ENCODE measurements around the gene STRN. TPM values are rescaled to one million over a fixed set of nuclear protein-coding genes. Genes with fewer than 3 reads are reported as not detected.
"Not testable (repeated sequence)": the region's sequence is repeated elsewhere in the genome, so short reads cannot be mapped to it uniquely, and the experiment has no call there.

STRN gene
- total RNA-seq, 2 donors from 2014 or later, result 15.0 to 32.3 TPM

- no peak overlapping the region for H3K4me3 ChIP-seq
- no peaks in the 10 kb centered on the region for H3K36me3 ChIP-seq
- intact Hi-C loops (cut with DNase I), result no loop called here
- no peak overlapping the region for H3K27ac ChIP-seq
- no peaks in the 10 kb centered on the region for H3K9me3 ChIP-seq
- TF ChIP-seq POLR2A (IDR thresholded peaks at IDR 0.05) (no peak), CTCF (IDR thresholded peaks at IDR 0.05) (no peak), POLR2AphosphoS5 (IDR thresholded peaks at IDR 0.05) (no peak)
- no peaks in the 10 kb centered on the region for H3K27me3 ChIP-seq (replicated peaks; ENCODE audit: insufficient read depth)
- 85% methylated on average over 6 of the region's 6 CpGs for WGBS
- H3K4me1 ChIP-seq (replicated peaks), result no peaks in the 10 kb centered on the region
- DNase-seq (ENCODE audit: low spot score), result no peak
These were observed 11.2 kb downstream of the STRN start for GRCh38 chr2:36954977-36955607.

GRCh38 chr2:36952748-36953197, 13.6 kb downstream of the STRN start:
- intact Hi-C loops (cut with DNase I), result no loop called here
- Histone ChIP-seq H3K4me1 (replicated peaks) (no peaks in the 10 kb centered on the region), H3K36me3 (no peaks in the 10 kb centered on the region), H3K27me3 (replicated peaks; ENCODE audit: insufficient read depth) (no peaks in the 10 kb centered on the region), H3K4me3 (no peak overlapping the region), H3K27ac (no peak overlapping the region), H3K9me3 (no peaks in the 10 kb centered on the region)
- 52% methylated on average over 3 of the region's 3 CpGs for WGBS
- DNase-seq (ENCODE audit: low spot score), result no peak
- TF ChIP-seq POLR2A (IDR thresholded peaks at IDR 0.05) (no peak), POLR2AphosphoS5 (IDR thresholded peaks at IDR 0.05) (no peak), CTCF (IDR thresholded peaks at IDR 0.05) (no peak)

GRCh38 chr2:36951574-36951973, 14.8 kb downstream of the STRN start:
- intact Hi-C loops (cut with DNase I), result no loop called here
- TF ChIP-seq POLR2A (IDR thresholded peaks at IDR 0.05), result no peak
- no peak for TF ChIP-seq POLR2AphosphoS5 (IDR thresholded peaks at IDR 0.05)
- TF ChIP-seq CTCF (IDR thresholded peaks at IDR 0.05), result no peak
- H3K4me1 ChIP-seq (replicated peaks), result no peaks in the 10 kb centered on the region
- H3K27me3 ChIP-seq (replicated peaks; ENCODE audit: insufficient read depth), result no peaks in the 10 kb centered on the region
- DNase-seq (ENCODE audit: low spot score), result no peak
- H3K27ac ChIP-seq, result no peak overlapping the region
- no peaks in the 10 kb centered on the region for H3K9me3 ChIP-seq
- H3K4me3 ChIP-seq, result no peak overlapping the region
- whole genome bisulfite sequencing, result 91% methylated on average over 7 of the region's 7 CpGs
- no peaks in the 10 kb centered on the region for H3K36me3 ChIP-seq

- TF ChIP-seq POLR2A (IDR thresholded peaks at IDR 0.05) (no peak), CTCF (IDR thresholded peaks at IDR 0.05) (no peak), POLR2AphosphoS5 (IDR thresholded peaks at IDR 0.05) (no peak)
- whole genome bisulfite sequencing, result 94% methylated on average over 2 of the region's 2 CpGs
- intact Hi-C loops (cut with DNase I), result no loop called here
- Histone ChIP-seq H3K4me3 (no peak overlapping the region), H3K27me3 (replicated peaks; ENCODE audit: insufficient read depth) (no peaks in the 10 kb centered on the region), H3K36me3 (no peaks in the 10 kb centered on the region), H3K27ac (no peak overlapping the region), H3K4me1 (replicated peaks) (no peaks in the 10 kb centered on the region), H3K9me3 (no peaks in the 10 kb centered on the region)
- no peak for DNase-seq (ENCODE audit: low spot score)
These were observed 15.3 kb downstream of the STRN start for GRCh38 chr2:36951027-36951518.

GRCh38 chr2:36949845-36950244, 16.5 kb downstream of the STRN start:
- Histone ChIP-seq H3K4me1 (replicated peaks) (no peaks in the 10 kb centered on the region), H3K4me3 (no peak overlapping the region), H3K36me3 (no peaks in the 10 kb centered on the region), H3K9me3 (no peaks in the 10 kb centered on the region), H3K27ac (no peak overlapping the region), H3K27me3 (replicated peaks; ENCODE audit: insufficient read depth) (no peaks in the 10 kb centered on the region)
- intact Hi-C loops (cut with DNase I), result no loop called here
- 66% methylated on average over 1 of the region's 1 CpG for WGBS
- no peak for DNase-seq (ENCODE audit: low spot score)
- TF ChIP-seq CTCF (IDR thresholded peaks at IDR 0.05), result no peak
- TF ChIP-seq POLR2A (IDR thresholded peaks at IDR 0.05), result no peak
- no peak for TF ChIP-seq POLR2AphosphoS5 (IDR thresholded peaks at IDR 0.05)

GRCh38 chr2:36945240-36945639, 21.1 kb downstream of the STRN start:
- not testable (repeated sequence) for H3K36me3 ChIP-seq; H3K4me1 ChIP-seq (replicated peaks)

More at GRCh38 chr2:36945240-36945639, 21.1 kb downstream of the STRN start:
- H3K9me3 ChIP-seq; DNase-seq (ENCODE audit: low spot score); H3K4me3 ChIP-seq; H3K27ac ChIP-seq; H3K27me3 ChIP-seq (replicated peaks; ENCODE audit: insufficient read depth); intact Hi-C loops (cut with DNase I): not testable (repeated sequence)
- 94% methylated on average over 10 of the region's 10 CpGs for WGBS

Measured in prostate gland (tissue), 2 donors.